ENCODE measurements around the gene PTPRT. TPM values are rescaled to one million over a fixed set of nuclear protein-coding genes. Genes with fewer than 3 reads are reported as not detected.

Gene PTPRT
- total RNA-seq, 1 experiment from 2014 or later = 0.20 TPM

DNA sequence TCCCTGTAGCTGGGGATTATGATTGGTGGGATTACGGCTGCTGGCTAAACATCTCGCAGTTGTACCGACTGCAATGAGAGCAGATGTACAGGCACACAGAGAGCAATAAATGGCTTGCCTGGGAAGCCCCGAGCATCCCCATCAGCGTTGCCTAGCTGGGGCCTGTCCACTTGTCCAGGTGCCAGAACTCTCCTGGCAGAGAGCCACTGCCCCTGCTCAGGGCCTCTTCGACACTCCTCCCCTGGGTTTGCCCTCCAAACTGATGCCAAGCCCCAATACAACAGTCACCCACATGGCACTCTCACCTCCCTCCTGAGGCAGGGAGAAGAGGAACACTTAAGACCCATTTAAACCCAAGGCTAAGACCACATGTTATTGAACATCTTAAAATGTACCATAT lies 715.1 kb downstream of the PTPRT start:
- H3K4me1 ChIP-seq = no peaks in the 10 kb centered on the region
- intact Hi-C loops (cut with micrococcal nuclease; ENCODE audit: unreplicated experiment) = no loop called here
- H3K36me3 Mint-ChIP-seq (ENCODE audit: insufficient read depth, unreplicated experiment) = no peaks in the 10 kb centered on the region
- BruUV-seq (replicated peaks) = no TSS peak
- H3K4me3 ChIP-seq (ENCODE audit: low read depth, low read length) = no peak overlapping the region
- no peaks in the 10 kb centered on the region for H3K36me3 ChIP-seq (ENCODE audit: control insufficient read depth, insufficient read depth, low read length)
- H3K4me1 Mint-ChIP-seq (ENCODE audit: low read depth, unreplicated experiment) = no peaks in the 10 kb centered on the region
- ChIA-PET CTCF (no interaction called here), POLR2A (no interaction called here)
- no peaks in the 10 kb centered on the region; the same call in 1 of the 2 replicates for H3K27me3 ChIP-seq (replicated peaks; ENCODE audit: control insufficient read depth, insufficient read depth, low read length)
- peaks cover 24% of the 10 kb centered on the region for H3K27me3 Mint-ChIP-seq (ENCODE audit: insufficient read depth, unreplicated experiment)
- no peaks in the 10 kb centered on the region for H3K9me3 Mint-ChIP-seq (ENCODE audit: unreplicated experiment)
- TF ChIP-seq, protein P1, sequence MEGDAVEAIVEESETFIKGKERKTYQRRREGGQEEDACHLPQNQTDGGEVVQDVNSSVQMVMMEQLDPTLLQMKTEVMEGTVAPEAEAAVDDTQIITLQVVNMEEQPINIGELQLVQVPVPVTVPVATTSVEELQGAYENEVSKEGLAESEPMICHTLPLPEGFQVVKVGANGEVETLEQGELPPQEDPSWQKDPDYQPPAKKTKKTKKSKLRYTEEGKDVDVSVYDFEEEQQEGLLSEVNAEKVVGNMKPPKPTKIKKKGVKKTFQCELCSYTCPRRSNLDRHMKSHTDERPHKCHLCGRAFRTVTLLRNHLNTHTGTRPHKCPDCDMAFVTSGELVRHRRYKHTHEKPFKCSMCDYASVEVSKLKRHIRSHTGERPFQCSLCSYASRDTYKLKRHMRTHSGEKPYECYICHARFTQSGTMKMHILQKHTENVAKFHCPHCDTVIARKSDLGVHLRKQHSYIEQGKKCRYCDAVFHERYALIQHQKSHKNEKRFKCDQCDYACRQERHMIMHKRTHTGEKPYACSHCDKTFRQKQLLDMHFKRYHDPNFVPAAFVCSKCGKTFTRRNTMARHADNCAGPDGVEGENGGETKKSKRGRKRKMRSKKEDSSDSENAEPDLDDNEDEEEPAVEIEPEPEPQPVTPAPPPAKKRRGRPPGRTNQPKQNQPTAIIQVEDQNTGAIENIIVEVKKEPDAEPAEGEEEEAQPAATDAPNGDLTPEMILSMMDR (IDR thresholded peaks at IDR 0.05; ENCODE audit: insufficient read depth in 1 of 2, low read depth in 1 of 2, low read length in 1 of 2, severe bottlenecking in 1 of 2, unreplicated experiment in 1 of 2) = no peak
- no peak overlapping the region for H3K27ac Mint-ChIP-seq (ENCODE audit: unreplicated experiment)
- no peak for DNase-seq
- no peaks in the 10 kb centered on the region for H3K9me3 ChIP-seq
- no peak overlapping the region for H3K4me3 Mint-ChIP-seq (ENCODE audit: unreplicated experiment)

DNA sequence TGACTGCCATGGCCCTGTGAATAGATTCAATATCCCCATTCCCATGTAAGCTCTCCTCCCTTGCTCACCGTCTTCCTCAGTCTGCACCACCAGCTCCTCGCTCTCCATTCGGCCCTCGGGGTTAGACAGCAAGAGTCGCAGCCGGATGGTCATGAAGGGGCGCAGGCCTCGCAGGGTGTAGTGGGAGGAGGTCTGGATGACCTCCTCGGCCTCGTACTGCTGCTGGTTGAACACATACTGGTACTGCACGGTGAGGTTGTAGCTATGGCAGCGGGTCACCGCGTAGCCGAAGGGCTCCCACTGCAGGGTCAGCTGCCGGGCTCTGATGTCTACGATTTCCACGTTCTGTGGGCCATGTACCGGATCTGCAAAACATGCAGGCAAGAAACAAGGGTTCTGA lies 717.5 kb downstream of the PTPRT start:
- ChIA-PET POLR2A (no interaction called here), CTCF (no interaction called here)
- intact Hi-C loops (cut with micrococcal nuclease; ENCODE audit: unreplicated experiment) = no loop called here
- Histone ChIP-seq H3K27me3 (replicated peaks; ENCODE audit: control insufficient read depth, insufficient read depth, low read length) (no peaks in the 10 kb centered on the region; the same call in 1 of the 2 replicates), H3K9me3 (no peaks in the 10 kb centered on the region), H3K36me3 (ENCODE audit: control insufficient read depth, insufficient read depth, low read length) (no peaks in the 10 kb centered on the region), H3K4me3 (ENCODE audit: low read depth, low read length) (no peak overlapping the region), H3K4me1 (no peaks in the 10 kb centered on the region)
- BruUV-seq (replicated peaks) = no TSS peak
- H3K36me3 Mint-ChIP-seq (ENCODE audit: insufficient read depth, unreplicated experiment) = no peaks in the 10 kb centered on the region
- no peak overlapping the region for H3K27ac Mint-ChIP-seq (ENCODE audit: unreplicated experiment)
- H3K27me3 Mint-ChIP-seq (ENCODE audit: insufficient read depth, unreplicated experiment) = peaks cover 23% of the 10 kb centered on the region
- TF ChIP-seq, protein P1 (IDR thresholded peaks at IDR 0.05; ENCODE audit: insufficient read depth in 1 of 2, low read depth in 1 of 2, low read length in 1 of 2, severe bottlenecking in 1 of 2, unreplicated experiment in 1 of 2) = no peak
- no peak for DNase-seq
- no peaks in the 10 kb centered on the region for H3K9me3 Mint-ChIP-seq (ENCODE audit: unreplicated experiment)
- H3K4me3 Mint-ChIP-seq (ENCODE audit: unreplicated experiment) = no peak overlapping the region
- no peaks in the 10 kb centered on the region for H3K4me1 Mint-ChIP-seq (ENCODE audit: low read depth, unreplicated experiment)

DNA sequence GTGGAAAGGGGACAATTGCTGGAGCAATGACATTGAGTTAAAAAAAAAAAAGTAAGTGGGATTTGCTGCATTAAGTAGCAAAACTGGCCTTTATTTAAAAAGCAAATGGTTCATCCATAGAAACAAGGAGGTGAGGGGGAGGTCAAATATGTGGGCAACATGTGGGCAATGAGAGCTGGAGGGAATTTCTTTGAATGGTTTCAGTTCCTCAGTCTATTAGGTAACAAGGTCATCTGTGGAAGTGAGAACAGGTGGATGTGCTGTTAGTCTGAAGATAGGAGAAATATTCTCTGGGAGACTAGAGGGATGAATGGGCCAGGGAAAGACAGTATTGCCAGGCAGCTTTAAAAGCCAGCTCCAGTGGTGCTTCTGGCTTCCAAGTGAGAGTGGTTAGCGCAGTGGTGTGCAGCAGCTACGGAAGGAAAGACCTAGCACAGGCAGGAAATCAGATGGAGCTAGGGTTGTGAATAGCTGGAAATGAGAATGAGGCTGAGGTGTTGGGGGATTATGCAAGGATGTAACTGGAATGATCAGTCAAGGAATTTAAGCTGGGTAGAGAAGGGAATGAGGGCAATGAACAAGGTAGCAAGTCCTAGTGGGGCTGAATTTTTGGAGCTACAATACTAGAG lies 727.6 kb downstream of the PTPRT start:
- peaks cover 7% of the 10 kb centered on the region for H3K9me3 Mint-ChIP-seq (ENCODE audit: unreplicated experiment)

More for the DNA sequence above, 727.6 kb downstream of the PTPRT start:
- H3K4me1 Mint-ChIP-seq (ENCODE audit: low read depth, unreplicated experiment) = no peaks in the 10 kb centered on the region
- Histone ChIP-seq H3K36me3 (ENCODE audit: control insufficient read depth, insufficient read depth, low read length) (no peaks in the 10 kb centered on the region), H3K9me3 (no peaks in the 10 kb centered on the region), H3K4me1 (no peaks in the 10 kb centered on the region), H3K27me3 (replicated peaks; ENCODE audit: control insufficient read depth, insufficient read depth, low read length) (no peaks in the 10 kb centered on the region), H3K4me3 (ENCODE audit: low read depth, low read length) (no peak overlapping the region)
- DNase-seq = no peak
- H3K36me3 Mint-ChIP-seq (ENCODE audit: insufficient read depth, unreplicated experiment) = no peaks in the 10 kb centered on the region
- H3K4me3 Mint-ChIP-seq (ENCODE audit: unreplicated experiment) = no peak overlapping the region
- ChIA-PET POLR2A (no interaction called here), CTCF (no interaction called here)
- BruUV-seq (replicated peaks) = no TSS peak
- H3K27me3 Mint-ChIP-seq (ENCODE audit: insufficient read depth, unreplicated experiment) = peaks cover 8% of the 10 kb centered on the region
- intact Hi-C loops (cut with micrococcal nuclease; ENCODE audit: unreplicated experiment) = no loop called here
- TF ChIP-seq, protein P1 (IDR thresholded peaks at IDR 0.05; ENCODE audit: insufficient read depth in 1 of 2, low read depth in 1 of 2, low read length in 1 of 2, severe bottlenecking in 1 of 2, unreplicated experiment in 1 of 2) = no peak
- no peak overlapping the region for H3K27ac Mint-ChIP-seq (ENCODE audit: unreplicated experiment)
